ENCODE data around the gene KIF26B.
"Not testable (repeated sequence)": the region's sequence is repeated elsewhere in the genome, so short reads cannot be mapped to it uniquely, and the experiment has no call there.

KIF26B gene

GRCh38 chr1:245695211-245695610 is 540.4 kb downstream of the KIF26B start:
- CTCF ChIA-PET, result no interaction called here

GRCh38 chr1:245695701-245696100 is 540.9 kb downstream of the KIF26B start:
- CTCF ChIA-PET; POLR2A ChIA-PET (ENCODE audit: low non-redundant PET); DNase-seq (ENCODE audit: low spot score); H3K27ac ChIP-seq: not testable (repeated sequence)

More at GRCh38 chr1:245695211-245695610, 540.4 kb downstream of the KIF26B start:
- no peak for TF ChIP-seq CTCF (conservative IDR thresholded peaks at IDR 0.05; ENCODE audit: low read depth)
- POLR2A ChIA-PET (ENCODE audit: low non-redundant PET), result no interaction called here
- no peak overlapping the region for H3K27ac ChIP-seq
- no peak for DNase-seq (ENCODE audit: low spot score)

GRCh38 chr1:245698116-245698515 is 543.3 kb downstream of the KIF26B start:
- CTCF ChIA-PET, result no interaction called here
- POLR2A ChIA-PET (ENCODE audit: low non-redundant PET), result no interaction called here
- no peak overlapping the region for H3K27ac ChIP-seq

GRCh38 chr1:245698860-245699259 is 544.1 kb downstream of the KIF26B start:
- CTCF ChIA-PET, result no interaction called here
- TF ChIP-seq CTCF (conservative IDR thresholded peaks at IDR 0.05; ENCODE audit: low read depth), result no peak
- H3K27ac ChIP-seq, result no peak overlapping the region
- no peak for DNase-seq (ENCODE audit: low spot score)
- POLR2A ChIA-PET (ENCODE audit: low non-redundant PET), result no interaction called here

More at GRCh38 chr1:245698116-245698515, 543.3 kb downstream of the KIF26B start:
- no peak for DNase-seq (ENCODE audit: low spot score)
- no peak for TF ChIP-seq CTCF (conservative IDR thresholded peaks at IDR 0.05; ENCODE audit: low read depth)

GRCh38 chr1:245700631-245701030 is 545.8 kb downstream of the KIF26B start:
- ChIA-PET POLR2A (ENCODE audit: low non-redundant PET) (no interaction called here), CTCF (interaction anchor here (0.5 kb wide), 1 partner anchor 240 kb away, joined by 3 read pairs; no protein-coding TSS in a partner anchor)
- no peak overlapping the region for H3K27ac ChIP-seq
- TF ChIP-seq CTCF (conservative IDR thresholded peaks at IDR 0.05; ENCODE audit: low read depth), result no peak
- DNase-seq (ENCODE audit: low spot score), result no peak

- no peak for DNase-seq (ENCODE audit: low spot score)
- CTCF ChIA-PET, result no interaction called here
- POLR2A ChIA-PET (ENCODE audit: low non-redundant PET), result no interaction called here
- H3K27ac ChIP-seq, result no peak overlapping the region
- TF ChIP-seq CTCF (conservative IDR thresholded peaks at IDR 0.05; ENCODE audit: low read depth), result no peak
Measured at GRCh38 chr1:245701631-245702030, 546.8 kb downstream of the KIF26B start.

- H3K27ac ChIP-seq, result no peak overlapping the region
- POLR2A ChIA-PET (ENCODE audit: low non-redundant PET), result no interaction called here
- no peak for DNase-seq (ENCODE audit: low spot score)
- no peak for TF ChIP-seq CTCF (conservative IDR thresholded peaks at IDR 0.05; ENCODE audit: low read depth)
- CTCF ChIA-PET, result no interaction called here
Measured at GRCh38 chr1:245702346-245702745, 547.6 kb downstream of the KIF26B start.
